ENCODE results near the gene CADM1. TPM values are rescaled to one million over a fixed set of nuclear protein-coding genes. Genes with fewer than 3 reads are reported as not detected.

CADM1 gene
- total and polyA plus RNA-seq, 4 donors = 13.0 to 40.6 (median 28.9) TPM

Small RNA genes lying within 50 kb of the gene (small RNA-seq; reads per million reads assigned to genes)
- not detected for gene RF01293

All from liver (tissue), 5 donors.